ENCODE data around the gene PTPRN2. TPM values are rescaled to one million over a fixed set of nuclear protein-coding genes. Genes with fewer than 3 reads are reported as not detected.

The PTPRN2 gene
- total RNA-seq, 1 experiment from 2014 or later = 1.2 TPM

DNA sequence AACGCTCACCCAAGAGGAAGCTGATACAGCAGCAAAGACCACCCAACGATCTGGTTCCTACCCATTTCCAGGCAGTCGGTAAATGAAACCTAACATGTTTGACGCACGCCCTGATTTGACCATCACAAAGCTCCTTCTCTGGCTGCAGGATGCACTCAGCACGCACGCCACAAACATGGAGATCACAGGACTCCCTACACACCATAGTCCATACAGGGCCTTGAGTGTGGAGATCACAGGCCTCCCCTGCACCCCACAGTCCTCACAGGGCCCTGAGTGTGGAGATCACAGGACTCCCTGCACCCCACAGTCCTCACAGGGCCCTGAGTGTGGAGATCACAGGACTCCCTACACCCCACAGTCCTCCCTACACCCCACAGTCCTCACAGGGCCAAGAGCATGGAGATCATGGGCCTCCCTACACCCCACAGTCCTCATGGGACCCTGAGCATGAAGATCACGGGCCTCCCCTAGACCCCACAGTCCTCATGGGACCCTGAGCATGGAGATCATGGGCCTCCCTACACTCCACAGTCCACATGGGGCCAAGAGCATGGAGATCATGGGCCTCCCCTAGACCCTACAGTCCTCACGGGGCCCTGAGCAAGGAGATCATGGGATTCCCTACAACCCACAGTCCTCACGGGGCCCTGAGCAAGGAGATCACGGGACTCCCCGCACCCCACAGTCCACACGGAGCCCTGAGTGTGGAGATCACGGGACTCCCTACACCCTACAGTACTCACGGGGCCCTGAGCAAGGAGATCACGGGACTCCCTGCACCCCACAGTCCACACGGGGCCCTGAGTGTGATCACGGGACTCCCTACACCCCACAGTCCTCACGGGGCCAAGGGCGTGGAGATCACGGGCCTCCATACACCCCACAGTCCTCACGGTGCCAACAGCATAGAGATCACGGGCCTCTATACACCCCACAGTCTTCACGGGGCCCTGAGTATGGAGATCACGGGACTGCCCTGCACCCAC lies 841.6 kb downstream of the PTPRN2 start:
- no peak for DNase-seq (ENCODE audit: low read depth in 1 of 2, low spot score in 2 of 2)
- H3K27ac ChIP-seq = no peak overlapping the region
- no peaks in the 10 kb centered on the region for H3K27me3 ChIP-seq (replicated peaks)
- H3K36me3 ChIP-seq = no peaks in the 10 kb centered on the region
- H3K4me3 ChIP-seq = no peak overlapping the region
- peaks cover 4% of the 10 kb centered on the region; the same call in 1 of the 2 replicates for H3K9me3 ChIP-seq (replicated peaks)
- H3K4me1 ChIP-seq (replicated peaks) = no peaks in the 10 kb centered on the region

DNA sequence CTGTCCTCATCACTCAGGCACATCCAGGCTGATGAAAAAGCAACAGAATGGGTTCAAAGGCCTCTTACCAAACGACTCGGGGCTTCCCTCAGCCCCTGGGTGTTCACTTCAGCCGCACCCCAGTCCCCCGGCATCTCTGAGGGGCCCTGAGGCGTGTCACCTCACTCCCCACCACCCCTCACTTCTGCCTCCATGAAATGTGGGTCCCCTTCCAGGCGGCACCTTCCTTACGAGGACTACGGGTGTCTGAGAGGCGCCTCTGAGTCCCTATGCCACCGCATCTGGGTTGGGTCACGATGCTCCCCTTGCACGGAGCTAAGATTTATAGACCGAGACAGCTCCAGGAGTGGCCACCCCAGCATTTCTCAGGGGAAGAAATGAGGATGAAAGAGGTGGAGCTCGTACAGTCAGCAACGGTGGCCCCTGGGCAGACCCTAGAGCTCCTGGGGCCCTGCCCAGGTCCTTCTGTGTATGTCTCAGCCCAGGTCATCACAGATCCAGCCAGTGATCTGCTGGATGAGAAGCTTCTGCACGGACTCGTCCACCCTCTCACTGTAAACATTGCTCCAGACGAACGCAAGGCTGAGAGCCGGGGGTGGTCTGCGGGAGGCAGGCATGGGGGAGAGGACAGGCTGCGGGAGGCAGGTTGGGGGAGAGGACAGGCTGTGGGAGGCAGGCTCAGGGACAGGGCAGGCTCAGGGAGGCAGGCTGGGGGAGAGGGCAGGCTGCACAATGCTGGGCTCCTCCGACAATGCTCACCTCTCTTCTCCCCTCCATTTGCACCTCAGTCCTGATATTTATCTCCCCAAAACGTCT lies 842.6 kb downstream of the PTPRN2 start:
- H3K27ac ChIP-seq = no peak overlapping the region
- no peak overlapping the region for H3K4me3 ChIP-seq
- DNase-seq (ENCODE audit: low read depth in 1 of 2, low spot score in 2 of 2) = no peak
- no peaks in the 10 kb centered on the region for H3K27me3 ChIP-seq (replicated peaks)
- H3K4me1 ChIP-seq (replicated peaks) = no peaks in the 10 kb centered on the region
- H3K9me3 ChIP-seq (replicated peaks) = peaks cover 4% of the 10 kb centered on the region; the same call in 1 of the 2 replicates
- no peaks in the 10 kb centered on the region for H3K36me3 ChIP-seq

DNA sequence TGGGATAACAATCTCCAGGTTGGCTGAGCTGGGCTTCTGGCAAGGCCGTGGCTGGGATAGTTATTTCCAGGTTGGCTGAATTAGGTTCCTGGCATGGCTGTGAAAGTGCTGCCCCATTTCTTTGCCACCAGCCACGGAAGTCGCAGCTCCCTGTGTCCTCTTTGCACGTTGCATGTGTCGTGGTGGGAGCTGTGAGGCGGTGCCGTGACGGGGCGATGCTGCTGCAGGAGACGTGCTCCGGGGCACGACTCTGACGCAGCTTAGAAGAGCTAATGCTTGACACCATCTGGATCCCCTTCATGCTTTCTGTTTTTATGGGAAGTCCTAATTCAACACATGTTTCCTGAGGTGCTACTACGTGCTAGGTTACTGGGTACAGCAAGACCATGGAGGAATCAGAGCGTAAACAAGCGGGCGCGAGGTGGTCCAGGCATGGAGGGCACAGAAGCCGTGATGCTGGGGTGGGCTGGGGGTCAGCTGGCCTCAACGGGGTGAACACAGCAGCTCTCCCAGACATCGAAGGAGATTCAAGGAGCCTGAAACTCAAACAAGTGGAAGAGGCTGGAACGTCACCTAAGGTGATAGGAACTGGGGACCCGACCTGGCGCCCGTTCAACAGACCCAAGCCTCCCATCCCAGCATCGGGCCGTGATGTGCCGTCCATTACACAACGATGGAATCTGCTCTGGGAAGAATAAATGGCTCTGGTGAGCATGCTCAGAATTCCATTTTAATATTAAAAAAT lies 843.7 kb downstream of the PTPRN2 start:
- H3K9me3 ChIP-seq (replicated peaks) = peaks cover 4% of the 10 kb centered on the region; the same call in 1 of the 2 replicates

DNA sequence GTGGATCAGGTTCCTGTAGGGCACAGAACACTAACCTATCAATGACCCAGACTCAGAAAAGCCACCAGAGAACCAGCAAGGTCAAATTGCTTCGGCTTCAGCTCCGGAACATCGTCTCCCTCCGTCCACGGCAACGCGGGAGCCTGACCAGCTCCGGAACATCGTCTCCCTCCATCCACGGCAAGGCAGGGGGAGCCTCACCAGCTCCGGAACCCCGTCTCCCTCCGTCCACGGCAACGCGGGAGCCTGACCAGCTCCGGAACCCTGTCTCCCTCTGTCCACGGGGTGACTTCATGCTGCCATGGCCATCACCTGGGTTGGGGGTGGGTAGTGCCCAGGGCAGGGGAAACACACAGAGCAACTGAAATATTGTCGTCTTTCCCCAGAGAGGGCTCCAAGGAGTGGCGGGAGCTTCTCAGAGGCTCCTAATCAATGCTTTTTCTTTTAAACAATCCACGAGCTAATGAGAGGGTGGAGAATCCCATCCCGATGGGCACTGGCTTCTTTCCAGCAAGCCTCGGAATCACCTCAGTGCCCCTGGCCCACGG lies 847.3 kb downstream of the PTPRN2 start:
- H3K36me3 ChIP-seq = no peaks in the 10 kb centered on the region
- H3K4me3 ChIP-seq = no peak overlapping the region
- DNase-seq (ENCODE audit: low read depth in 1 of 2, low spot score in 2 of 2) = no peak
- H3K9me3 ChIP-seq (replicated peaks) = peaks cover 4% of the 10 kb centered on the region; the same call in 1 of the 2 replicates
- H3K4me1 ChIP-seq (replicated peaks) = no peaks in the 10 kb centered on the region
- H3K27me3 ChIP-seq (replicated peaks) = no peaks in the 10 kb centered on the region
- no peak overlapping the region for H3K27ac ChIP-seq

More for the DNA sequence above, 843.7 kb downstream of the PTPRN2 start:
- Histone ChIP-seq H3K27ac (no peak overlapping the region), H3K4me1 (replicated peaks) (no peaks in the 10 kb centered on the region), H3K36me3 (no peaks in the 10 kb centered on the region), H3K4me3 (no peak overlapping the region), H3K27me3 (replicated peaks) (no peaks in the 10 kb centered on the region)
- no peak for DNase-seq (ENCODE audit: low read depth in 1 of 2, low spot score in 2 of 2)

DNA sequence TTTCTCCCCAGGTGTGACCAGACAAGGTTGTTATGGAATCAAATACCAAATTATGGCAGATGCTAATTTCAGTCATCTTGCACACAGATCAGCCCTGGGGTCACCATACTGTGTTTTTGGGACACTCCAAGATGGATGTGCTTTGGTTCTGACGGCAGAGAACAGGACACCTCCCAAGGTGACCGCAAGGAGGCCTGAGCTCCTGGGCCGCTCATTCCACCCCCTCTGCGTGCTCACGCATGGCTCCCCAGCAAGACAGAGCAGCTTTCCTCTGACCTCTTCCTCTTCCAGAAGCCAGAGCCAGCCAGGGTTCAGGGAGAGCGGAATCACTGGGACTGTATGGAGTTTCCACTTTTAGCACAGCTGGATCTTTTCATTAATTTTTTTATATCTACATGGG lies 848.0 kb downstream of the PTPRN2 start:
- Histone ChIP-seq H3K27ac (no peak overlapping the region), H3K36me3 (no peaks in the 10 kb centered on the region), H3K27me3 (replicated peaks) (no peaks in the 10 kb centered on the region), H3K9me3 (replicated peaks) (peaks cover 4% of the 10 kb centered on the region; the same call in 1 of the 2 replicates), H3K4me3 (no peak overlapping the region), H3K4me1 (replicated peaks) (no peaks in the 10 kb centered on the region)
- no peak for DNase-seq (ENCODE audit: low read depth in 1 of 2, low spot score in 2 of 2)

DNA sequence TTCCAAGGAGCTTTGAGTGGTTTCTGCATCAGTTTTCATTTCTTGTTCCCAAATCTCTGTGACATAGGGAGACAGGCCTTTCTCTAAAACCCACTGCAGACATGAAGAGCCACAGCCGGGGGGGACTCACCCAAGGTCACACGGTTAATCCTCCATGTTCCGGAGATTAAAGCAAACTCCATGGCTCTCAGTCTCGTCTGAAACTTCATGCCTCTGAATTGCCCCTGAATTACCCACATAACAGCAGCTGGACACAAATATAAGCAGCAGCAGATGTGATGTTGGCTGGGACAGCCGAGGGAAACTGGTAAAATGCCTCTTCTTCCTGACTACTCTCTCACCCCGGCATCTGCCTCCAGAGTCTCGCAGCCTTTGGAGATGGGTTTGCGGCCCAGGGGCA lies 848.6 kb downstream of the PTPRN2 start:
- H3K4me1 ChIP-seq (replicated peaks) = no peaks in the 10 kb centered on the region
- no peaks in the 10 kb centered on the region for H3K36me3 ChIP-seq
- no peak for DNase-seq (ENCODE audit: low read depth in 1 of 2, low spot score in 2 of 2)
- no peak overlapping the region for H3K27ac ChIP-seq
- no peaks in the 10 kb centered on the region for H3K27me3 ChIP-seq (replicated peaks)
- H3K9me3 ChIP-seq (replicated peaks) = peaks cover 4% of the 10 kb centered on the region; the same call in 1 of the 2 replicates
- H3K4me3 ChIP-seq = no peak overlapping the region

DNA sequence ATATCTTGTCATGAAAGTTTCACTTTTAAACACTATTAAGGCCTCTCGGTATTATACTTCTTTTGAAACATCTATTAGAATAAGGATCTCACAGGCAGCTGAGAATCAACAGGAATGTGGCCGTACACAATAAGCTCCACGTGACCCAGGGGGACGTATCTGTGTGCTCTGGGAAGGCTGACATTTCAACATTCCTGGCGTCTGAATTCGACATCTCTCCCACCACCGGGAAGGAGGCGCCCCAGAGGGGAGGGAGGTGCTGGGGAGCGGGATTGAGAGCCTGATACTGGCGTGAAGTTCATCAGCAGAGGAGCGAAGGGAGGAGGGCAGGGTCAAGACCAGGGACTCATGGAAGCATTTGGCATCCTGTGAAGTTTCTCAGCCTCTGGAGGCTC lies 849.6 kb downstream of the PTPRN2 start:
- H3K9me3 ChIP-seq (replicated peaks) = no peaks in the 10 kb centered on the region
- H3K36me3 ChIP-seq = no peaks in the 10 kb centered on the region
- no peak for DNase-seq (ENCODE audit: low read depth in 1 of 2, low spot score in 2 of 2)
- no peaks in the 10 kb centered on the region for H3K4me1 ChIP-seq (replicated peaks)
- no peak overlapping the region for H3K4me3 ChIP-seq
- no peaks in the 10 kb centered on the region for H3K27me3 ChIP-seq (replicated peaks)
- H3K27ac ChIP-seq = no peak overlapping the region

DNA sequence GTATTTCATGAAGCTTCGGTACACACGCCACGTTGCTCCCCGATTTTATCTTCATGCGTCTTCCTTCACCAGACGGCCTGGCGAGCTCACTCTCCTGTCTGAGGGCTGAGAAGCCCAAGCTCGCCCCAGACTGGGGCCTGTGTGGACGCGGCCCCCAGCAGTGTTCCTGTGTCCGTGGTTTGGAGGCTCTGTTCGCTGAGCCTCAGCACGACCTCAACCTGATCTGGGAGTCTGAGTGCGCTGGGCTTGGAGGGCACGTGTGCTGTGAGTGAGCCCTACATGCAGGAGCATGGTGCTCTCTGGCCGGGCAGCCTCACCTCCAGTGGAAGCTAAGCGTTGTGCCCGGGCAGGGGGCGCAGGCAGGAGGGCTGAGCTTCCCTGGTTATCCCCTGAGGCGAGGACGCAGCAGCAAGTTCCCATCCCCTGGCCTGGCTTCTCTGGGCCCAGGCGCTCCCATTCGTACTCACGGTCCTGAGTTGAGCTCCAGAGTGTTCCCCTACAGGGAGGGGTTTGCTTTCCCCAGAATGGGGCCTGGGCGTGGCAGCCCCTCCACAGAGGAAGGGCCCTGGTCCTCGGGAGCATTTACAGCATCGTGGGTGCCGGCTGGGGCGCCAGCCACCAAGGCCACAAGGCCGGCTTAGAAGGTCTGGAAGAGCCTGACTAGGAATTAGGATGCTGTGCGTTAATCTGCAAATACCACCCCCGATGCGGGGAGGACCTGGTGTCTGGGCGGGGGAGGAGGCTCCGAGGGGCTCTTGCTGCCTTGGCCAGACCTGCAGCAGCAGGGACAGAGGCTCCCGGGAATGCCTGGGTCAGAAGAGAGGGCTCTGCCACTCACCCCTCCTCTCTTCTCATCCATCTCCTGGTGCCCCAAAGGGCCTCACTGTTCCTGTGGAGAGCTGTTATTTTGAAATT lies 850.2 kb downstream of the PTPRN2 start:
- no peak overlapping the region for H3K27ac ChIP-seq
- no peaks in the 10 kb centered on the region for H3K36me3 ChIP-seq
- H3K27me3 ChIP-seq (replicated peaks) = no peaks in the 10 kb centered on the region
- H3K4me3 ChIP-seq = no peak overlapping the region
- DNase-seq (ENCODE audit: low read depth in 1 of 2, low spot score in 2 of 2) = no peak
- H3K4me1 ChIP-seq (replicated peaks) = no peaks in the 10 kb centered on the region
- H3K9me3 ChIP-seq (replicated peaks) = no peaks in the 10 kb centered on the region

DNA sequence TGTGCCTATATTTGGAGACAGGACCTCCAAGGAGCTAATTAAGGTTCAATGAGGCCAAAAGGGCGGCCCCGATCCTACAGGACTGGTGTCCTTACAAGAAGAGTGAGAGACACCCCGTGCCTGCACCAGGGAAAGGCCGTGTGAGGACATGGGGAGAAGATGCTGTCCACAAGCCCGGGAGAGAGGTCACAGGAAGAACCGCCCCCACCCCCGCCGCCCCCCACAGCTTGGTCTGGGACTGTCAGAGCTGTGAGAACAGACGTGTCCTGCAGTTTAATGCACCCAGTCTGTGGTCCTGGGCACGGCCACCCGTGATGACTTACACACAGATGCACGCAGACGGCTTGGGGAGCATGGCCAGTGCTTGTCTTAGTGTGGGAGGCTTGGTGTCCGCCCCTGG lies 851.3 kb downstream of the PTPRN2 start:
- Histone ChIP-seq H3K27me3 (replicated peaks) (no peaks in the 10 kb centered on the region), H3K27ac (no peak overlapping the region), H3K9me3 (replicated peaks) (no peaks in the 10 kb centered on the region), H3K4me3 (no peak overlapping the region), H3K36me3 (no peaks in the 10 kb centered on the region), H3K4me1 (replicated peaks) (no peaks in the 10 kb centered on the region)
- no peak for DNase-seq (ENCODE audit: low read depth in 1 of 2, low spot score in 2 of 2)

DNA sequence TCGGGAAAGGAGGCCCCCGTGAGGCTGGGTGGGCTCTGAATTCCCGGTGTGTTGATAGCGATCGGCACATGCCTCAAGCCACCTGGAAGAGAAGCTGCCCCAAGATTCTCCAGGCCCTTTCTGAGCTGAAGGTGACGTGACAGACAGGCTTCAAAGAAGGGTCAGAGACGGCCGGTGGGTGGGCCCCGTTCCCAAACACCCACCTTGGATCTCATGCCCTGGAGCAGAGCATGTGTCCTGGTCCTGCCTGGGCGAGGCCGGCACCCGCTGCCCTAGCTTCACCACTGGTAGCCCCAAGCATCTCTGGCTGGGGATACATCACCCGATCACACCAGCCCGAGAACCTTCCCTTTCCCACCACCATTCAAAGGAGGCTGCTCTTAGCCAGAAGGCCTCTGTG lies 851.8 kb downstream of the PTPRN2 start:
- no peak for DNase-seq (ENCODE audit: low read depth in 1 of 2, low spot score in 2 of 2)
- Histone ChIP-seq H3K4me3 (no peak overlapping the region), H3K27ac (no peak overlapping the region), H3K4me1 (replicated peaks) (no peaks in the 10 kb centered on the region), H3K36me3 (no peaks in the 10 kb centered on the region), H3K9me3 (replicated peaks) (no peaks in the 10 kb centered on the region), H3K27me3 (replicated peaks) (no peaks in the 10 kb centered on the region)

DNA sequence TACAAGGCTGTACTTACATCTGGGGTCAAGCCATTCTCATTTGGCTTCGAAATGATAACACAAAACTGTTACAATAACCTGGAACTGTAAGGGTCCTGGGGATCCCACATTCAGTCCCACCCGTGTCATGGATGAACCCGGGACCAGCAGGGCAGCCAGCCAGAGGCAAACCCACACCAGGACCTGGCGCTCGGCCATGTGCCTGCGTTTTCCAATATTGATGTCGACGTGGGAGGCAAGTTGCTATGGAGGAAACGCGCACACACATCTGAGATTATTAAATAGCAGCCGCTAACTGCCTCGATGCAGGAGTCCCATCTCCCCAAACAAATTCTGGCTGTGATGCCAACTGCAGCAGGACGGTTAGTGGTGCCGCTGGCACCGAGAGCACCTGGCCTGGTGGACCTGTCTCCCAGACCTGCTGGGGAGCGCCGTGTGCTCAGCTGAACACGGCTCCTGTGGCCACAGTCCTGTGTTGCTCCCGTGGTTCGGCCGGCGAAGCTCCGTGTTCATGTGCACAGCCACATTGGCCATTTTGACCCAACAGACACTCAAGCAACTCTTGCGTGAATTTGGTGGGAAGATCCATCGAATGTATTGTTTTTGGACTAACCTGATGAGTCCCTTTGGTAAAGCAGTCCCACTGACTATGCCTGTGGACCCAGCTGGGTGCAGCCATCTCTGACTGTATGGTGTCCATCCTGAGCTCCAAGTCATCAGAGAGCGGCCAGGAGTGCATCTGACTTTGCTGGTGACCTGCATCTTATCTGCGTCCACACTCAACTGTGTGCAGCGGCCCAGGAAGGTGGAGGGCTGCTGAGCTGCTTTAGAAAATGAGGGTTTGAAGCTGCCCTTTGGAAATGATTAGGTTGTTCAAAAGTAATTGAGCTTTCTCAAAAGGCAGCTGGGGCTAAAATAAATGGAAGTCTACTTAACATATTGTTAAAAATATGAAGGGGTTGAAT lies 852.7 kb downstream of the PTPRN2 start:
- Histone ChIP-seq H3K9me3 (replicated peaks) (no peaks in the 10 kb centered on the region), H3K27ac (no peak overlapping the region), H3K27me3 (replicated peaks) (no peaks in the 10 kb centered on the region), H3K4me1 (replicated peaks) (no peaks in the 10 kb centered on the region), H3K4me3 (no peak overlapping the region), H3K36me3 (no peaks in the 10 kb centered on the region)
- DNase-seq (ENCODE audit: low read depth in 1 of 2, low spot score in 2 of 2) = no peak
